Epithelial cell of esophagus (primary cell): ENCODE data around the gene NRG2.

Experiments
- DNase-seq: peaks from one replicate; pipeline ENCODE4 v3.0.0; 2010; ENCODE audit warnings: low read depth
- H3K4me3 ChIP-seq: 2 replicates; pipeline ENCODE4 v1.5.1; 2011; ENCODE audit warnings: mild to moderate bottlenecking, low read length, control low read depth
- TF ChIP-seq, protein P1 (sequence below): IDR thresholded peaks from 2 replicates; pipeline ENCODE4 v1.5.1; 2011; ENCODE audit warnings: low read depth, mild to moderate bottlenecking, low read length, control low read depth, inconsistent platforms; ENCODE audit not compliant: insufficient read depth; ENCODE audit errors: missing control alignments

Gene NRG2

GRCh38 chr5:140004174-140004573 lies 38.9 kb downstream of the NRG2 start:
- no peak overlapping the region for H3K4me3 ChIP-seq
- no peak for DNase-seq
- TF ChIP-seq, protein P1, sequence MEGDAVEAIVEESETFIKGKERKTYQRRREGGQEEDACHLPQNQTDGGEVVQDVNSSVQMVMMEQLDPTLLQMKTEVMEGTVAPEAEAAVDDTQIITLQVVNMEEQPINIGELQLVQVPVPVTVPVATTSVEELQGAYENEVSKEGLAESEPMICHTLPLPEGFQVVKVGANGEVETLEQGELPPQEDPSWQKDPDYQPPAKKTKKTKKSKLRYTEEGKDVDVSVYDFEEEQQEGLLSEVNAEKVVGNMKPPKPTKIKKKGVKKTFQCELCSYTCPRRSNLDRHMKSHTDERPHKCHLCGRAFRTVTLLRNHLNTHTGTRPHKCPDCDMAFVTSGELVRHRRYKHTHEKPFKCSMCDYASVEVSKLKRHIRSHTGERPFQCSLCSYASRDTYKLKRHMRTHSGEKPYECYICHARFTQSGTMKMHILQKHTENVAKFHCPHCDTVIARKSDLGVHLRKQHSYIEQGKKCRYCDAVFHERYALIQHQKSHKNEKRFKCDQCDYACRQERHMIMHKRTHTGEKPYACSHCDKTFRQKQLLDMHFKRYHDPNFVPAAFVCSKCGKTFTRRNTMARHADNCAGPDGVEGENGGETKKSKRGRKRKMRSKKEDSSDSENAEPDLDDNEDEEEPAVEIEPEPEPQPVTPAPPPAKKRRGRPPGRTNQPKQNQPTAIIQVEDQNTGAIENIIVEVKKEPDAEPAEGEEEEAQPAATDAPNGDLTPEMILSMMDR = no peak

DNA sequence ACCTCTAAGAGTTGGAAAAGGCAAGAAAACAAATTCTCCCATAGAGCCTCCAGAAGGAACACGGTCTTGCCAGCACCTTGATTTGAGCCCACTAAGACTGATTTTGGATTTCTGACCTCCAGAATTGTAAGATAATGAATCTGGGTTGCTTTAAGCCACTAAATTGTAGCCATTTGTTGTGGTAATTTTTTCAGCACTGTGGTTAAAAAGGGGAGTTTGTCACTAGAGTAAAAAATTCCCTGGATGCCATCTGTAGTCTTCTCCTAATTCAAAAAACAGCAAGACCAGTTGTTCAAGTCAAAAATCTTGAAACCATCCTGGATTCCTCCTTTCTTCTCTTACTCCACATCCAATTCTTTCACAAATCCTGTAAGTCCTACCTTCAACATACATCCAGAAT lies 39.6 kb downstream of the NRG2 start:
- TF ChIP-seq, protein P1 = no peak
- no peak overlapping the region for H3K4me3 ChIP-seq
- DNase-seq = no peak

DNA sequence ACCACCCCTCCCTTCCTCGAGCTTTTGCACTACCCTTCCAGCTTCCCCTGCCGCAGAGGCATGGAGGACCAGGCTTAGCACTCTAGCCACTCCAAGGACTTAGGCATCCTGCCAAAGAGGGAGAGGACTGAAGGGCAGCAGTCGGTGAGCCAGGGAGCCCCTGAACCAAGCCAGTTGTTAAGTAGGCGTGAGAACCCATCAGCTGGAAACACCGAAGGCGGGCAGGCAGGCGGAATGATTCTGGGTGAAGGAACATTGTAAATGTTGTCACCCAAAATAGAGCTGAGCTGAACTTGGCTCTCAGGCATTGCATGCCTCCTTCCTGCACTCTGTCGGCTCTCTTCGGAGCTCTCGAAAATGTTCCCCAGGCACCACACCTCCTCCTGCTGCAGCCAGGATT lies 42.8 kb downstream of the NRG2 start:
- no peak for DNase-seq
- TF ChIP-seq, protein P1 = no peak
- H3K4me3 ChIP-seq = no peak overlapping the region

- TF ChIP-seq, protein P1 = no peak
- no peak overlapping the region for H3K4me3 ChIP-seq
- no peak for DNase-seq
These were observed 44.3 kb downstream of the NRG2 start for GRCh38 chr5:139998837-139999236.

GRCh38 chr5:139997276-139997675 lies 45.8 kb downstream of the NRG2 start:
- TF ChIP-seq, protein P1 = no peak
- DNase-seq = no peak
- no peak overlapping the region for H3K4me3 ChIP-seq

DNA sequence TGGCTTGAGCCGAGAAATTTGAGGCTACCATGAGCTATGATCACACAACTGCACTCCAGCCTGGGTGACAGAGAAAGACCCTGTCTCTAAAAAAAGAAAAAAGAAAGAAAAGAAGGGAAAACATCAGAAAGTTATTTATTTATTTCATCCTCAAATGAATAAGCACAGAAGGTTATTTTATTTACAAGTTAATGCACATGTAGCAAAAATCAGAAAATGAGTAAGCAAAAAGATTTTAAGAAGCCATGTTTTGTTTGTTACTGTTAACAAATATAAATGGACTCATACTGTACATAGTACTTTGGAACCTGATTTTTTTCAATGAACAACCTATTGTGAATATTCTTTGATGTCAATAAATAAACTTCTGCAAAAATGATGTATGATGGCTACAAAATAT lies 47.2 kb downstream of the NRG2 start:
- DNase-seq = no peak
- TF ChIP-seq, protein P1 = no peak
- H3K4me3 ChIP-seq = no peak overlapping the region

DNA sequence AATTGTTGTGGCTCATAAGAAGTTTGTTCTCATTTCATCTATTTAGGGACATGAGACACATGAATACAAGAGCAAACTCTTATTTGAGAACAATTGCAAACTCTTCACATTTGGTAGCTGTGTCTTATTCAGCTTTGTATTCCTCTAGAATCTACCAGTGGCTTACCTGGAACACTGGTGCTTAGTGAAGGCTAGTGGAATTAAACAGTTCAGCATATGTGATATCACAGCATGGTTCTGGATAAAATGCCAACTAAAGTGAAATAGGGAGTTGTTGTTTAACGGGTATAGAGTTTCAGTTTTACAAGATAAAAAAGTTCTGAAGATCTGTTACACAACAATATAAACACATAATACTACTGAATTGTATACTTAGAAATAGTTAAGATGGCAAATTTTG lies 48.9 kb downstream of the NRG2 start:
- TF ChIP-seq, protein P1 = no peak
- no peak overlapping the region for H3K4me3 ChIP-seq
- DNase-seq = no peak
